ENCODE data around the gene NXPH4. TPM values are rescaled to one million over a fixed set of nuclear protein-coding genes. Genes with fewer than 3 reads are reported as not detected.

The NXPH4 gene
- total RNA-seq, 1 donor from 2014 or later: not detected

DNA sequence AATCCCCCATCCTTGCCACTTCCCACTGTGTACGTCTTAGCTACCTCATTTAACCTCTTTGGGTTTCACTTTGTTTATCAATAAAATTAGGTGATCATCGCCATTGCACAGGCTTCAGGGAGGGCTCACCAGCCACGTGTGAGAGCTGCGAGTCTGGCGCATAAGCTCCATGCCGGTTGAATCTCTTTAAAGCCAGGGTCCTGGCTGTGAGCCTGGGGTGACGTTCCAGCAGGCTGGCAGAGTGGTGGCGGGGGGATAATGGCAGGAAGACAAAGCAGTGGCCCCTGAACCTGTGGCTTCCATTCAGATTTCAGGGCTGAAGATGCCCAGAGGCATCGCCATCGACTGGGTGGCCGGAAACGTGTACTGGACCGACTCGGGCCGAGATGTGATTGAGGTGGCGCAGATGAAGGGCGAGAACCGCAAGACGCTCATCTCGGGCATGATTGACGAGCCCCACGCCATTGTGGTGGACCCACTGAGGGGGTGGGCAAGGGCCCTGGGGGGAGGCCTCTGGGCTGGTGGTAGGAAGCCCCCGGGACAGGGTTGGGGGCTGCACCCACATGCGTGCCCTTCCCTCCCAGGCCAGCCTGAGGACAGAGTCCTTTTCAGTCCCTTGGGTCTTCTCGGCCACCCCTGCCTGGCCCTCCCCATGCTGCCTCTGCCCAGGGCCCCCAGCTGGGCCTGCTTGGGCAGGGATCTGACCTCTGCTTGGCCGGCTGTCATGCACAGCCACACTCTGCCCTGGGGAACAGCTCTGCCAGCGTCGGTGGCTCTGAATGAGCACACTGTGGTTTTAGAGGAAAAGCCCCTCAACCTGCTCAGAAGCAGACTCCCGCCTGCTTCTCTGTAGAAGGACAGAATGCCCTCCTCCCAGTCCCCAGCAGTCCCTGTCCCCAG is 8.6 kb upstream of the NXPH4 start:
- no peak for DNase-seq (ENCODE audit: low read depth)
- H3K4me3 ChIP-seq (ENCODE audit: low read depth, low read length): no peak overlapping the region
- TF ChIP-seq CTCF (conservative IDR thresholded peaks at IDR 0.05; ENCODE audit: low read depth, low read length): no peak

DNA sequence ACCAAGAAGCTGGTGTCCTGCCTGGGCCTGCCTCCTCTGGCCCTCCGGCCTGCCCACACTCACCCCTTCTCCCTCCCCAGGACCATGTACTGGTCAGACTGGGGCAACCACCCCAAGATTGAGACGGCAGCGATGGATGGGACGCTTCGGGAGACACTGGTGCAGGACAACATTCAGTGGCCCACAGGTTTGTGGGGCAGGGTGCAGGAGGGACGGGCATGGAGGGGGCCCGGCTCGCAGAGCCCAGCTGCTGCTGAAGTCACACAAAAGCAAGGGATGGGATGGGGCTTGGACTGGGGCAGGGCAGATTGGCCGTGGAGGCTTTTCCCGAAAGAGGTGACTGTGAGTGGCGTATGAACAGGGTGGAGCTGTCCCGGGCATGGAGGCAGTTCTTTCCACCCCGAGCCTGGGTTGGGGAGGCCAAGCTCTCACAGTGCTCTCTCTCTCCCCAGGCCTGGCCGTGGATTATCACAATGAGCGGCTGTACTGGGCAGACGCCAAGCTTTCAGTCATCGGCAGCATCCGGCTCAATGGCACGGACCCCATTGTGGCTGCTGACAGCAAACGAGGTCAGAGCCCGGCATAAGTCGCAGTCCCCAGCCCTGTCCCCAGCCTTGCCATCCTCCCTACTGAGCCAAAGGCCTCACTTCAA is 7.8 kb upstream of the NXPH4 start:
- H3K4me3 ChIP-seq (ENCODE audit: low read depth, low read length): no peak overlapping the region
- TF ChIP-seq CTCF (conservative IDR thresholded peaks at IDR 0.05; ENCODE audit: low read depth, low read length): no peak
- no peak for DNase-seq (ENCODE audit: low read depth)

DNA sequence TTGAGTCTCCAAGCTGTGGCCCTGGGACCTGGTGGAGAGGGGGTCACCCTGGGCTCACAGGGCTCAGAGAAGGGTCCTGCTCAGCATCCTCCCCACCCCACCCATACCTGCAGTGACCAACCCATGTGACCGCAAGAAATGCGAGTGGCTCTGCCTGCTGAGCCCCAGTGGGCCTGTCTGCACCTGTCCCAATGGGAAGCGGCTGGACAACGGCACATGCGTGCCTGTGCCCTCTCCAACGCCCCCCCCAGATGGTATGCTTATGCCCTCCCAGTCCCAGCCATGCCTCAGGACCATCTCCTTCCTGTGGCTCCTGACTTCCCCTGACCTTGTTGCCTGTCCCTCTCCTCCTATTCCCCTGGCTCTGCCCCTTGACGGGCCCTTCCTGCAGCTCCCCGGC is 6.7 kb upstream of the NXPH4 start:
- DNase-seq (ENCODE audit: low read depth): no peak
- no peak overlapping the region for H3K4me3 ChIP-seq (ENCODE audit: low read depth, low read length)
- TF ChIP-seq CTCF (conservative IDR thresholded peaks at IDR 0.05; ENCODE audit: low read depth, low read length): no peak

DNA sequence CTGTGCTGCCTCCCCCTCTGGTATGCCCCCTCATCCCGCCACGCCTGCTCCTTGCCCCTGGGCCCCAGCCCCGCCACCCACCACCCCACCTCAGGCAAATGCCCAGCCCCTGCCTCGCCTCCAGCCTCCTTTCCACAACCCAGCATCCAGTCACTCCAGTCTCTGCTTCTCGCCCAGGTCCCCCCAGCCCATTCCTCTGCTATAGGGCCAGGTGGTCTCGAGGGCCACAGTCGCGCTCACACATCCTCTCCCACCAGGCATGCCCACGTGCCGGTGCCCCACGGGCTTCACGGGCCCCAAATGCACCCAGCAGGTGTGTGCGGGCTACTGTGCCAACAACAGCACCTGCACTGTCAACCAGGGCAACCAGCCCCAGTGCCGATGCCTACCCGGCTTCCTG is 6.1 kb upstream of the NXPH4 start:
- no peak overlapping the region for H3K4me3 ChIP-seq (ENCODE audit: low read depth, low read length)
- DNase-seq (ENCODE audit: low read depth): no peak
- TF ChIP-seq CTCF (conservative IDR thresholded peaks at IDR 0.05; ENCODE audit: low read depth, low read length): no peak

DNA sequence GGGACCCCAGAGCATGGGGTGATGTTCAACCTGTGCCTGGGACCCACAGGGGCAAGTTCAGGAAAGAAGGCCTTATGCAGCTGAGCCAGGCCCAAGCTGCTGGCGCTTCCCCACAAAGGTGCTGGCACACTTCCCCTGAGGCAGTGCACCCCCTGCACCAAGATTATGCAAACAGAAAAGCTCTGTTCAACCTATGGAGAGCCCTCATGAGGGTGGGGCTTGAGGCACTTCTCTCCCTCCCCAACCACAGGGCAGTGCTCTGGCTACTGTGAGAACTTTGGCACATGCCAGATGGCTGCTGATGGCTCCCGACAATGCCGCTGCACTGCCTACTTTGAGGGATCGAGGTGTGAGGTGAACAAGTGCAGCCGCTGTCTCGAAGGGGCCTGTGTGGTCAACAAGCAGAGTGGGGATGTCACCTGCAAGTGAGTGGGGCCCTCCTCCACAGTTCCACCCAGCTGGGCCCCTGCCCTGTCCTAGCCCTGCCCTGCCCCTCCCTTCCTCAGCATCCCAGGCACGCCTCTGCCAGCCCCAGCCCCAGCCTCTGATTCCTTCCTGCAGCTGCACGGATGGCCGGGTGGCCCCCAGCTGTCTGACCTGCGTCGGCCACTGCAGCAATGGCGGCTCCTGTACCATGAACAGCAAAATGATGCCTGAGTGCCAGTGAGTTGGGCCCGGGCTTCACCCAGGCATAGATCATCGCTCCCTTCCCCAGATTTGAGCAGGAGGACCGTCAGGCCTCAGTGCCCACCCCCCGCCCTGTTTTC is 5.5 kb upstream of the NXPH4 start:
- DNase-seq (ENCODE audit: low read depth): no peak
- H3K4me3 ChIP-seq (ENCODE audit: low read depth, low read length): no peak overlapping the region

More for the DNA sequence above, 5.5 kb upstream of the NXPH4 start:
- TF ChIP-seq CTCF (conservative IDR thresholded peaks at IDR 0.05; ENCODE audit: low read depth, low read length): no peak
